ENCODE data around the gene IL33. TPM values are rescaled to one million over a fixed set of nuclear protein-coding genes. Genes with fewer than 3 reads are reported as not detected.

The IL33 gene
- total RNA-seq, 1 experiment from 2014 or later, result 0.07 TPM

DNA sequence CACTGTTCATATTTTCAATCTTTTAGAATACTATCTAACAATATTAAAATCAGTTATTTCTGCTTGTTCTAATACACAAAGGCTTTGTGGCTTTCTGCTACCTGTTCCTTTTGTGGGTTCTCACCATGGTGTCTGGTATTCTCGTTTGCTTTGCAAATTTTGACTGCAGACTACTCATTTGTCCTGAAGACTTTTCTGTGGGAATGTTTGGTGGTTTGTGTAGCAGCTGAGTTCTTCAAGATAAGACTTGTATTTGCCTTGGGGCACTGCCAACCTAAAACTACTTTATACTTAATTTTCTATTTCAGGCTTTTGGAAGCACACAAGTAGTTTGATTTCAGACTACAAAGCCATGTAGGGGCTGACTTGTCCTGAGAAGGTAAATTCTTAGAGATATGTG is 11.1 kb downstream of the IL33 start (continued):
- TF ChIP-seq, protein P1, sequence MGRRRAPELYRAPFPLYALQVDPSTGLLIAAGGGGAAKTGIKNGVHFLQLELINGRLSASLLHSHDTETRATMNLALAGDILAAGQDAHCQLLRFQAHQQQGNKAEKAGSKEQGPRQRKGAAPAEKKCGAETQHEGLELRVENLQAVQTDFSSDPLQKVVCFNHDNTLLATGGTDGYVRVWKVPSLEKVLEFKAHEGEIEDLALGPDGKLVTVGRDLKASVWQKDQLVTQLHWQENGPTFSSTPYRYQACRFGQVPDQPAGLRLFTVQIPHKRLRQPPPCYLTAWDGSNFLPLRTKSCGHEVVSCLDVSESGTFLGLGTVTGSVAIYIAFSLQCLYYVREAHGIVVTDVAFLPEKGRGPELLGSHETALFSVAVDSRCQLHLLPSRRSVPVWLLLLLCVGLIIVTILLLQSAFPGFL (CRISPR knock-in tag; IDR thresholded peaks at IDR 0.05; ENCODE audit: borderline replicate concordance), result no peak
- TF ChIP-seq ZNF263 (CRISPR knock-in tag; IDR thresholded peaks at IDR 0.05; ENCODE audit: low read depth) (no peak), ATF1 (CRISPR knock-in tag; IDR thresholded peaks at IDR 0.05) (no peak), CDX4 (CRISPR knock-in tag; IDR thresholded peaks at IDR 0.05; ENCODE audit: borderline replicate concordance) (no peak), ESRRA (CRISPR knock-in tag; IDR thresholded peaks at IDR 0.05; ENCODE audit: borderline replicate concordance) (no peak), NFE2L1 (CRISPR knock-in tag; IDR thresholded peaks at IDR 0.05) (no peak), FOXP1 (CRISPR knock-in tag; IDR thresholded peaks at IDR 0.05; ENCODE audit: borderline replicate concordance) (no peak), NFATC4 (CRISPR knock-in tag; IDR thresholded peaks at IDR 0.05) (no peak), SOX15 (CRISPR knock-in tag; IDR thresholded peaks at IDR 0.05) (no peak)
- TF ChIP-seq, protein P2, sequence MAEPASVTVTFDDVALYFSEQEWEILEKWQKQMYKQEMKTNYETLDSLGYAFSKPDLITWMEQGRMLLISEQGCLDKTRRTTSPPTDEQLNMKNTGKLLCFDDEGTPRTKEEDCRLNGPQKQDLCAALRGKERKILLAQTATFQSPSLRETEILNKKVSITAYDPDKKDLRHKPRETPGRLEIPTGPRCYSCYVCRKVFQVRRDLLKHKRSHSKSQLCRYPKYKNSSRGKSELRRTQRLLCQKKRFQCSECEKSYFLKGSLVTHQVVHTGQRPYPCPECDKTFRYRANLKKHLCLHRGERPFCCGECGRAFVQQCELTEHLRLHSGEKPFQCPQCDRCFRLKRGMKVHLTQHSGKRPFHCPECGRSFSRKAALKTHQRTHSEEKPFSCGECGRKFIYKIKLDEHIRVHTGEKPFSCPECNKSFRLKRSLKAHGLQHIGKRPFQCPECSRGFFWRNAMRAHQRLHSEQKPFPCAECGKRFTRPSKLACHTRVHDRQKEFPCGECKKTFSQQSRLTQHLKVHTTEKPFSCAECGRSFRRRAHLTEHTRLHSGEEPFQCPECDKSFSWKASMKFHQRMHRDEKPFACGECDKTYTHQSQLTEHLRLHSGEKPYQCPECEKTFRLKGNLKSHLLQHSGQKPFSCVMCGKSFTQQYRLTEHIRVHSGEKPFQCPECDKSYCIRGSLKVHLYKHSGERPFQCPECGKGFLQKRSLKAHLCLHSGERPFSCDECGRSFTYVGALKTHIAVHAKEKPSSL (CRISPR knock-in tag; conservative IDR thresholded peaks at IDR 0.05), result no peak
- TF ChIP-seq, protein P3, sequence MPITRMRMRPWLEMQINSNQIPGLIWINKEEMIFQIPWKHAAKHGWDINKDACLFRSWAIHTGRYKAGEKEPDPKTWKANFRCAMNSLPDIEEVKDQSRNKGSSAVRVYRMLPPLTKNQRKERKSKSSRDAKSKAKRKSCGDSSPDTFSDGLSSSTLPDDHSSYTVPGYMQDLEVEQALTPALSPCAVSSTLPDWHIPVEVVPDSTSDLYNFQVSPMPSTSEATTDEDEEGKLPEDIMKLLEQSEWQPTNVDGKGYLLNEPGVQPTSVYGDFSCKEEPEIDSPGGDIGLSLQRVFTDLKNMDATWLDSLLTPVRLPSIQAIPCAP (CRISPR knock-in tag; IDR thresholded peaks at IDR 0.05), result no peak
- TF ChIP-seq, protein P4, sequence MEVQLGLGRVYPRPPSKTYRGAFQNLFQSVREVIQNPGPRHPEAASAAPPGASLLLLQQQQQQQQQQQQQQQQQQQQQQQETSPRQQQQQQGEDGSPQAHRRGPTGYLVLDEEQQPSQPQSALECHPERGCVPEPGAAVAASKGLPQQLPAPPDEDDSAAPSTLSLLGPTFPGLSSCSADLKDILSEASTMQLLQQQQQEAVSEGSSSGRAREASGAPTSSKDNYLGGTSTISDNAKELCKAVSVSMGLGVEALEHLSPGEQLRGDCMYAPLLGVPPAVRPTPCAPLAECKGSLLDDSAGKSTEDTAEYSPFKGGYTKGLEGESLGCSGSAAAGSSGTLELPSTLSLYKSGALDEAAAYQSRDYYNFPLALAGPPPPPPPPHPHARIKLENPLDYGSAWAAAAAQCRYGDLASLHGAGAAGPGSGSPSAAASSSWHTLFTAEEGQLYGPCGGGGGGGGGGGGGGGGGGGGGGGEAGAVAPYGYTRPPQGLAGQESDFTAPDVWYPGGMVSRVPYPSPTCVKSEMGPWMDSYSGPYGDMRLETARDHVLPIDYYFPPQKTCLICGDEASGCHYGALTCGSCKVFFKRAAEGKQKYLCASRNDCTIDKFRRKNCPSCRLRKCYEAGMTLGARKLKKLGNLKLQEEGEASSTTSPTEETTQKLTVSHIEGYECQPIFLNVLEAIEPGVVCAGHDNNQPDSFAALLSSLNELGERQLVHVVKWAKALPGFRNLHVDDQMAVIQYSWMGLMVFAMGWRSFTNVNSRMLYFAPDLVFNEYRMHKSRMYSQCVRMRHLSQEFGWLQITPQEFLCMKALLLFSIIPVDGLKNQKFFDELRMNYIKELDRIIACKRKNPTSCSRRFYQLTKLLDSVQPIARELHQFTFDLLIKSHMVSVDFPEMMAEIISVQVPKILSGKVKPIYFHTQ (CRISPR knock-in tag; IDR thresholded peaks at IDR 0.05), result no peak

- Mint-ChIP-seq H3K4me3 (no peak overlapping the region), H3K9me3 (0 out of 2 replicates have a peak, but pooled peaks cover 2% of the 10 kb centered on the region), H3K27me3 (ENCODE audit: low read depth) (no peaks in the 10 kb centered on the region), H3K36me3 (no peaks in the 10 kb centered on the region), H3K27ac (no peak overlapping the region), H3K4me1 (peaks cover 15% of the 10 kb centered on the region)
- TF ChIP-seq HMGXB4 (CRISPR knock-in tag; IDR thresholded peaks at IDR 0.05), result no peak
- no peak for TF ChIP-seq ESRRA (CRISPR knock-in tag; IDR thresholded peaks at IDR 0.05; ENCODE audit: borderline replicate concordance)
- TF ChIP-seq GABPB1 (CRISPR knock-in tag; IDR thresholded peaks at IDR 0.05), result no peak
- TF ChIP-seq, protein P5, sequence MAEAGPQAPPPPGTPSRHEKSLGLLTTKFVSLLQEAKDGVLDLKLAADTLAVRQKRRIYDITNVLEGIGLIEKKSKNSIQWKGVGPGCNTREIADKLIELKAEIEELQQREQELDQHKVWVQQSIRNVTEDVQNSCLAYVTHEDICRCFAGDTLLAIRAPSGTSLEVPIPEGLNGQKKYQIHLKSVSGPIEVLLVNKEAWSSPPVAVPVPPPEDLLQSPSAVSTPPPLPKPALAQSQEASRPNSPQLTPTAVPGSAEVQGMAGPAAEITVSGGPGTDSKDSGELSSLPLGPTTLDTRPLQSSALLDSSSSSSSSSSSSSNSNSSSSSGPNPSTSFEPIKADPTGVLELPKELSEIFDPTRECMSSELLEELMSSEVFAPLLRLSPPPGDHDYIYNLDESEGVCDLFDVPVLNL (CRISPR knock-in tag; IDR thresholded peaks at IDR 0.05; ENCODE audit: borderline replicate concordance, low read depth), result no peak
- TF ChIP-seq ATF3 (CRISPR knock-in tag; conservative IDR thresholded peaks at IDR 0.05), result no peak
- TF ChIP-seq OVOL2 (CRISPR knock-in tag; IDR thresholded peaks at IDR 0.05; ENCODE audit: borderline replicate concordance), result no peak
- no peak for TF ChIP-seq EMX1 (CRISPR knock-in tag; IDR thresholded peaks at IDR 0.05)
- no peak for TF ChIP-seq MXD4 (CRISPR knock-in tag; IDR thresholded peaks at IDR 0.05; ENCODE audit: borderline replicate concordance)
- CTCF ChIA-PET, result no interaction called here
- POLR2A ChIA-PET, result no interaction called here
- no peak for DNase-seq (ENCODE audit: low spot score)
- ATAC-seq, result no peak
Observed at GRCh38 chr9:6229186-6229585, 13.6 kb downstream of the IL33 start.

Measured in WTC11 (cell line).